Prostate gland (tissue), 2 donors: Measurements from ENCODE around the gene SYNPO. TPM values are rescaled to one million over a fixed set of nuclear protein-coding genes. Genes with fewer than 3 reads are reported as not detected.

Experiments used
- DNase-seq: peaks from one replicate; pipeline ENCODE4 v3.0.0-alpha.2; 2019; ENCODE audit warnings: low spot score
- H3K27ac ChIP-seq, 2 donors: fragments of 200-600 bp; sonication (generic); 2 replicates each; pipeline ENCODE4 v1.5.1; 2017 to 2019
- H3K27me3 ChIP-seq: fragments of 200-600 bp; sonication (generic); replicated peaks from 2 replicates; pipeline ENCODE4 v1.5.1; 2019; ENCODE audit not compliant: insufficient read depth
- H3K36me3 ChIP-seq, 2 donors: fragments of 200-600 bp; sonication (generic); 1 replicate in 1 of 2; 2 replicates in 1 of 2; pipeline versions ENCODE4 v1.5.1 to v1.8.1; 2017 to 2019
- H3K4me1 ChIP-seq: fragments of 200-600 bp; sonication (generic); replicated peaks from 2 replicates; pipeline ENCODE4 v1.5.1; 2019
- H3K4me3 ChIP-seq, 2 donors: fragments of 200-600 bp; sonication (generic); 2 replicates each; pipeline ENCODE4 v1.5.1; 2017 to 2019
- H3K9me3 ChIP-seq: fragments of 200-600 bp; sonication (generic); 2 replicates; pipeline ENCODE4 v1.5.1; 2017
- CTCF ChIP-seq, 4 experiments: fragments of 200-600 bp in 2 of 4; fragments of 450-650 bp in 2 of 4; sonication (generic) in 2 of 4; IDR thresholded peaks; 1 replicate in 3 of 4; 2 replicates in 1 of 4; pipeline ENCODE4 v1.5.1; 2016 to 2019; ENCODE audit warnings: antibody characterized with exemption in 4 of 4, mild to moderate bottlenecking in 2 of 4, moderate library complexity in 2 of 4
- POLR2A ChIP-seq: fragments of 450-650 bp; IDR thresholded peaks from one replicate; pipeline ENCODE4 v1.6.1; 2016; ENCODE audit warnings: antibody characterized with exemption, mild to moderate bottlenecking
- POLR2AphosphoS5 ChIP-seq: sonication (generic); formaldehyde crosslinking; IDR thresholded peaks from one replicate; pipeline ENCODE4 v1.6.1; 2017; ENCODE audit warnings: antibody characterized with exemption
- WGBS: methylation state at CpG from one replicate; pipeline ENCODE4 v1.1.5; 2018; 5-methylcytosine and 5-hydroxymethylcytosine counted together
- intact Hi-C: fragments of 100-400 bp; cut with DNase I; formaldehyde crosslinking; loops from one replicate; pipeline ENCODE4 v1.14.2; 2022
- total RNA-seq, 2 donors: library from RNA; depleted of rRNA; stranded (reverse); fragments of >200 nt; gene quantifications; one replicate each; pipeline ENCODE4 v1.1.0, GENCODE V29; 2016

The SYNPO gene
- total RNA-seq, 2 donors from 2014 or later: 13.7 to 61.0 TPM

DNA sequence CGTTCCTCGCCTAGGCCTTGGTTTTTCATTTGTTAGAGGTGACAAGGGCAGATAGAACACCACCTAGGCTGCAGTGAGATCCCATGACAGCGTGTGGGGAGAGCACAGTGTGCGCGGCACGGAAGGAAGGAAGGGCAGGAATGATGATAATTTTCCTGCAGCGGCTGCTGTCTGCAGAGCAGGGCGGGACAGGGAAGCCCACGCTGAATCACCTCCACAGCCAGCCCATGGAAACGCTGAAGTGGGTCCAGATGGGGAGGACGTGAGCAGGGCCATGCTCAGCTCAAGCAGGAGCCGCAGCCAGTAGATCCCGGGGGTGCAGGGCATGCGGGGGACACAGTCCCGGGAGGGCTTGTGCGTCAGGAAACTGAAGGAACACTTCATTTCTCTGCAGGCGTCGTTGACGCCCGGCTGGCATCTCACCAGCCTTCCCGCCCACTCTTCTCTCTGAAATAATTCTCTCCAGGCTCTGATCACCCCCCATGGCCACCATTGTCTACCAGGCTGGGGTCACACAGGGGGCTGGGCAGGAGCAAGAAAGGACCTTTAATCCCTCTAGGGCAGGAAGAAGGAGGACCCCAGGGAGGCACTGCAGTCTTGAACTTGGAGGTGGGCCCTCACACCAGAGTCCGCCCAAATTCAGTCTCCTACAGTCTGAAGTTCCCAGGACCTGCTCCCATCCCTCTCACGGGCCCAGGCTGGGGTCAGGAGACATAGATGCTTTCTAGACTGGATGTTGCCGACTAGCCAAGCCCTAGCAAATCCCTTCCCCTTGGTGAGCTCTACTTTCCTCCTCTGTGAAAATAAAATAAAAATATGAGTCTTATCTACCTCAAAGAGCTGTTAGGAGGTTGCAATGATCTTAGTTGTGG is 20.9 kb upstream of the SYNPO start:
- Histone ChIP-seq H3K27ac (peak overlapping the region; percentile 47 to 54), H3K9me3 (no peaks in the 10 kb centered on the region), H3K36me3 (no peaks in the 10 kb centered on the region), H3K27me3 (no peaks in the 10 kb centered on the region), H3K4me1 (peaks cover 5% of the 10 kb centered on the region), H3K4me3 (no peak overlapping the region)
- DNase-seq: no peak
- WGBS: 53% methylated on average over 24 of the region's 24 CpGs
- intact Hi-C loops: no loop called here
- TF ChIP-seq POLR2AphosphoS5: no peak
- no peak for TF ChIP-seq CTCF (IDR thresholded peaks at IDR 0.05)
- no peak for TF ChIP-seq POLR2A

DNA sequence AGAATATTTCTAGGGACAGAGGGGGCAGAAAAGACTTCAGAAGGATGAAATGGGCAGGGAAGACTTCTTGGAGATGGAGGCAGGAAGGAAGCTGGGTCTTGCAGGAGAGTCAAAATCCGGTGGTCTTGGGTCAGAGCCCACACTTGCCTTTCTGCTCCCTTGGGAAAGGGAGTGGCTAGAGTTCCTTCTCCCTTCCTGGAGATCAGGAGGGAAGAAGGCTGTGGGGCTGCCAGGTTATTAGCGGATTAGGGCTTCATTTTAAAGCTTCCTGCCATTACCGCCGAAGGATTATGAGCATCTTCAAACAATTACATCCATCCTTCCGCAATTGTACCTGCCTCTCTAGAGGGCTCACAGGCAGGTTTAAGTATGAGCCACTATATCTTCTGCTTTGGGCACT is 19.2 kb upstream of the SYNPO start:
- TF ChIP-seq CTCF (IDR thresholded peaks at IDR 0.05): no peak
- no peak for TF ChIP-seq POLR2AphosphoS5
- no peak for TF ChIP-seq POLR2A
- no peaks in the 10 kb centered on the region for H3K27me3 ChIP-seq
- no peak for DNase-seq
- H3K27ac ChIP-seq: no peak overlapping the region
- H3K9me3 ChIP-seq: no peaks in the 10 kb centered on the region
- peaks cover under 1% of the 10 kb centered on the region for H3K4me1 ChIP-seq
- no peak overlapping the region for H3K4me3 ChIP-seq
- intact Hi-C loops: no loop called here
- no peaks in the 10 kb centered on the region for H3K36me3 ChIP-seq
- 75% methylated on average over 5 of the region's 5 CpGs for WGBS

GRCh38 chr5:150622157-150622556 is 18.3 kb upstream of the SYNPO start:
- no peak overlapping the region for H3K4me3 ChIP-seq
- H3K27ac ChIP-seq: no peak overlapping the region
- H3K4me1 ChIP-seq: no peaks in the 10 kb centered on the region
- WGBS: 40% methylated on average over 1 of the region's 2 CpGs
- no peaks in the 10 kb centered on the region for H3K36me3 ChIP-seq
- DNase-seq: no peak
- no peaks in the 10 kb centered on the region for H3K9me3 ChIP-seq
- no peaks in the 10 kb centered on the region for H3K27me3 ChIP-seq
- TF ChIP-seq POLR2A (no peak), POLR2AphosphoS5 (no peak), CTCF (IDR thresholded peaks at IDR 0.05) (no peak)
- intact Hi-C loops: no loop called here

DNA sequence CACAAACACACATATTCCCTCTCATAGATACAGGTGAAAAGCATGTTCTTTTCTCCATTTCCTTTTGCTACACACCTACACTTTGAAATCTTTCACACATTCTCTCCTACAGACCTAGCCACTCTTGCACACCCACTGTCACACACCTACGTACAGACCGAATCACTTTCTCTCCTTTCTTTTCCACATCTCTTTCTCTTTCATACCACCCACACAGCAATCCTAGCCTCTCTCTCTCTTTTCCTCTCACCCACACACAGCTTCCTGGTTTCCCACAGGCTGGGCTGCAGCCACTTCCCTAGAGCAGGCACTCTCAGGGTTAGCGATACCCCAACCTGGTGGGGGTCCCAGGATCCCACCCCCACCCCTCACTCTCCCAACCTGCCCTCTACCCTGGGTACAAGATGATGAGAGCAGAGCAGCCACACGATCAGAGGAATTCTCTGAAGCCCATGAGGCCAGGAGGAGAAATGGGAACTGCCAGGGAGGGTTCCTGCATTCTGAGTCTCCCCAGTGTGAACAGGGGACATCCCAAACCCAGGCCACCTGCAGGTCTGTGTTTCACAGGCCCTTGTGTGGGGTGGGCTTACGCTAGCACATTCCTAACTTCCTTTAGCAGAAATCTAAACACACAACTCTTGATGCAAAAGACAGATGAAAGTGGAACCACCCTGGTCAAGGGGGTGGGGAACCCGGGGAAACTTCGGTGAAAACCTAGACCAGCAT is 17.1 kb upstream of the SYNPO start:
- intact Hi-C loops: no loop called here
- H3K4me3 ChIP-seq: no peak overlapping the region
- TF ChIP-seq POLR2AphosphoS5 (no peak), CTCF (IDR thresholded peaks at IDR 0.05) (no peak), POLR2A (no peak)
- peak overlapping the region in 1 of 2 donors; percentile 84 for H3K27ac ChIP-seq
- 64% methylated on average over 7 of the region's 7 CpGs for WGBS
- no peaks in the 10 kb centered on the region for H3K36me3 ChIP-seq
- no peaks in the 10 kb centered on the region for H3K27me3 ChIP-seq
- no peaks in the 10 kb centered on the region for H3K4me1 ChIP-seq
- DNase-seq: no peak
- H3K9me3 ChIP-seq: no peaks in the 10 kb centered on the region
